Measurements from ENCODE around the gene REXO1.

- TF ChIP-seq EZH2 (IDR thresholded peaks at IDR 0.05; ENCODE audit: low read depth, low read length, severe bottlenecking) (no peak), POLR2AphosphoS5 (IDR thresholded peaks at IDR 0.05; ENCODE audit: low read depth, low read length) (no peak), CEBPB (IDR thresholded peaks at IDR 0.05; ENCODE audit: low read depth, low read length) (no peak), RFX5 (IDR thresholded peaks at IDR 0.05; ENCODE audit: borderline replicate concordance, low read depth, low read length) (no peak), CTCF (IDR thresholded peaks at IDR 0.05; ENCODE audit: control extremely low read depth in 1 of 3, insufficient read depth in 1 of 3, low read depth in 1 of 3, low read length in 3 of 3) (no peak), HDAC6 (IDR thresholded peaks at IDR 0.05; ENCODE audit: low read depth, low read length) (no peak), TAF1 (IDR thresholded peaks at IDR 0.05; ENCODE audit: low read depth, low read length) (no peak), EP300 (IDR thresholded peaks at IDR 0.05; ENCODE audit: borderline replicate concordance in 1 of 2, low read depth in 2 of 2, low read length in 2 of 2) (no peak), CHD1 (IDR thresholded peaks at IDR 0.05; ENCODE audit: low read depth, low read length) (no peak), KDM5A (IDR thresholded peaks at IDR 0.05; ENCODE audit: low read length) (no peak), POLR2A (IDR thresholded peaks at IDR 0.05; ENCODE audit: control extremely low read depth in 1 of 2, low read depth in 2 of 2, low read length in 2 of 2) (no peak), GABPA (IDR thresholded peaks at IDR 0.05; ENCODE audit: borderline replicate concordance, insufficient read depth, low read length) (no peak), SP1 (IDR thresholded peaks at IDR 0.05; ENCODE audit: low read depth, low read length) (no peak)
These were observed 26.4 kb upstream of the REXO1 start for GRCh38 chr19:1874554-1875185.

Measured in H1 (cell line).